Ectodermal cell (in vitro differentiated cells): ENCODE measurements around the gene GOT2. TPM values are rescaled to one million over a fixed set of nuclear protein-coding genes. Genes with fewer than 3 reads are reported as not detected.
"Not testable (repeated sequence)": the region's sequence is repeated elsewhere in the genome, so short reads cannot be mapped to it uniquely, and the experiment has no call there.

Experiments
- H3K27ac ChIP-seq: 2 replicates; pipeline ENCODE4 v1.7.0; 2013; ENCODE audit warnings: mild to moderate bottlenecking, low read depth, low read length; ENCODE audit not compliant: insufficient read depth, poor library complexity, severe bottlenecking
- H3K27me3 ChIP-seq: 2 replicates; pipeline ENCODE4 v1.7.0; 2013; ENCODE audit warnings: mild to moderate bottlenecking, low read length; ENCODE audit not compliant: insufficient read depth, control insufficient read depth, poor library complexity, severe bottlenecking
- H3K36me3 ChIP-seq: one replicate; pipeline ENCODE4 v1.7.0; 2013; ENCODE audit warnings: low read length; ENCODE audit not compliant: control insufficient read depth, insufficient read depth
- H3K4me1 ChIP-seq: one replicate; pipeline ENCODE4 v1.7.0; 2013; ENCODE audit warnings: low read length; ENCODE audit not compliant: control insufficient read depth, insufficient read depth
- H3K4me3 ChIP-seq: 2 replicates; pipeline ENCODE4 v1.7.0; 2013; ENCODE audit warnings: low read depth, low read length, control low read depth; ENCODE audit not compliant: insufficient read depth
- H3K9me3 ChIP-seq: 2 replicates; pipeline ENCODE4 v1.7.0; 2013; ENCODE audit warnings: mild to moderate bottlenecking, low read length, moderate library complexity; ENCODE audit not compliant: control insufficient read depth
- WGBS, 2 experiments: methylation state at CpG; one replicate each; pipeline ENCODE4 v1.1.7; 2013; ENCODE audit warnings: missing lambda C conversion rate in 2 of 2; 5-methylcytosine and 5-hydroxymethylcytosine counted together
- polyA plus RNA-seq, 4 experiments: library from polyadenylated mRNA; stranded (reverse); fragments of 50-300 nt; gene quantifications; one replicate each; pipeline ENCODE4 v1.2.3, GENCODE V29; 2013

The GOT2 gene
- polyA plus RNA-seq (2013, experiment 1 of 4), result 159 TPM
- polyA plus RNA-seq (2013, experiment 2 of 4), result 164 TPM
- 119 TPM for polyA plus RNA-seq (2013, experiment 3 of 4)
- polyA plus RNA-seq (2013, experiment 4 of 4), result 120 TPM

- H3K4me3 ChIP-seq, result peak within 1 kb of the TSS; percentile 91
- H3K27me3 ChIP-seq, result no peaks in the 10 kb centered on the region
- H3K9me3 ChIP-seq, result no peaks in the 10 kb centered on the region
- peak within 1 kb of the TSS; percentile 55 for H3K27ac ChIP-seq
- WGBS, 2 experiments, result 1% methylated on average over 68 of the region's 68 CpGs
- peaks cover 5% of the 10 kb centered on the region for H3K36me3 ChIP-seq
- peaks cover 8% of the 10 kb centered on the region for H3K4me1 ChIP-seq
Measured at GRCh38 chr16:58733671-58734458, at the start of gene GOT2. Gene GOT2 (minus strand): TSS chr16:58734316. CDS start chr16:58734228, 88 bp downstream.

GRCh38 chr16:58779291-58779690 is 45.2 kb upstream of the GOT2 start:
- H3K27me3 ChIP-seq, H3K4me1 ChIP-seq, H3K27ac ChIP-seq, H3K4me3 ChIP-seq, H3K36me3 ChIP-seq, H3K9me3 ChIP-seq: not testable (repeated sequence)
- WGBS, 2 experiments, result 89 to 94% methylated on average over 1 of the region's 1 CpG

GRCh38 chr16:58773870-58774269 is 39.8 kb upstream of the GOT2 start:
- no peak overlapping the region for H3K27ac ChIP-seq
- no peaks in the 10 kb centered on the region for H3K4me1 ChIP-seq
- no peaks in the 10 kb centered on the region for H3K36me3 ChIP-seq
- no peaks in the 10 kb centered on the region for H3K9me3 ChIP-seq
- H3K27me3 ChIP-seq, result no peaks in the 10 kb centered on the region
- H3K4me3 ChIP-seq, result no peak overlapping the region

- Histone ChIP-seq H3K27ac (no peak overlapping the region), H3K4me3 (no peak overlapping the region), H3K27me3 (no peaks in the 10 kb centered on the region), H3K36me3 (no peaks in the 10 kb centered on the region), H3K9me3 (no peaks in the 10 kb centered on the region), H3K4me1 (no peaks in the 10 kb centered on the region)
- WGBS, 2 experiments, result 88 to 94% methylated on average over 2 of the region's 2 CpGs
Measured at GRCh38 chr16:58768145-58768544, 34.0 kb upstream of the GOT2 start.

- Histone ChIP-seq H3K4me1 (no peaks in the 10 kb centered on the region), H3K4me3 (no peak overlapping the region), H3K27me3 (no peaks in the 10 kb centered on the region), H3K27ac (no peak overlapping the region), H3K9me3 (no peaks in the 10 kb centered on the region), H3K36me3 (no peaks in the 10 kb centered on the region)
- WGBS, 2 experiments, result 68 to 93% methylated on average over 2 of the region's 2 CpGs
Measured at GRCh38 chr16:58767581-58767980, 33.5 kb upstream of the GOT2 start.

GRCh38 chr16:58756650-58757332 is 22.7 kb upstream of the GOT2 start:
- Histone ChIP-seq H3K27me3 (no peaks in the 10 kb centered on the region), H3K27ac (no peak overlapping the region), H3K4me1 (no peaks in the 10 kb centered on the region), H3K36me3 (no peaks in the 10 kb centered on the region), H3K9me3 (no peaks in the 10 kb centered on the region), H3K4me3 (no peak overlapping the region)
- 79 to 81% methylated on average over 7 of the region's 7 CpGs for WGBS, 2 experiments

DNA sequence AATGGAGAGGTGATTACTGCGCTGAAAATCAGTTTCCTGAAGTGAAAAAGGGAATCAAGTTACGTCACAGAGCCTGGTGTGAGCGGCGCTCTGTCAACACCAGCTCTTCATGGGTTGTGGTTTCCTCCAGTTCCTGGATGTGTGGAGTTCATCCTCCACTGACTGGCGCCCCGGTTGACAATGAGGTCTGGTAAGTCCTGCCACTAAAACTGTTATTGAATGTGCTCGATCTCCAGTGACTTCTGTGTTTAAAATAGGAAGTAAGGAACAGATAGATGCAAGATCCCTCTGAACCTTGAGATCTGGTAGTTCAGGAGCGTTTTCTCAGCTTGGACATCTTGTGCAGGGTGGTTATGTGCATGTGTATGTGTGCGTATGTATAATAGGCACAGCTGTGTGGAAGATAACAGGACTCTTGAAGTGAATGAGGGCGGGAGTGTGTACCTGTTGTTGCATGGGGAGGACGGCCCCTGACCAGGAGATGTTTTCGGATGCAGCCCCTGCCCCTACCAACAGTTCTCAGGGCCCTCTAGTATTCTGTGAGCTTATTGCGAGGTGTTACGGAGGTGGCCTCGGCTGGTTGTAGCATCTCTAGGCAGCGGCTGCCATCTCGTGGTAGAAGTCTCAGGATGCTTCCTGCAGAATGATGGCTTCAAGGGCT is 22.0 kb upstream of the GOT2 start:
- WGBS, 2 experiments, result 36 to 40% methylated on average over 17 of the region's 17 CpGs
- Histone ChIP-seq H3K4me3 (no peak overlapping the region), H3K27me3 (no peaks in the 10 kb centered on the region), H3K36me3 (no peaks in the 10 kb centered on the region), H3K4me1 (no peaks in the 10 kb centered on the region), H3K27ac (no peak overlapping the region), H3K9me3 (no peaks in the 10 kb centered on the region)

GRCh38 chr16:58753711-58754134 is 19.6 kb upstream of the GOT2 start:
- Histone ChIP-seq H3K9me3 (no peaks in the 10 kb centered on the region), H3K27ac (no peak overlapping the region), H3K27me3 (no peaks in the 10 kb centered on the region), H3K4me3 (no peak overlapping the region), H3K4me1 (no peaks in the 10 kb centered on the region), H3K36me3 (no peaks in the 10 kb centered on the region)
- WGBS, 2 experiments, result 69 to 74% methylated on average over 9 of the region's 9 CpGs

DNA sequence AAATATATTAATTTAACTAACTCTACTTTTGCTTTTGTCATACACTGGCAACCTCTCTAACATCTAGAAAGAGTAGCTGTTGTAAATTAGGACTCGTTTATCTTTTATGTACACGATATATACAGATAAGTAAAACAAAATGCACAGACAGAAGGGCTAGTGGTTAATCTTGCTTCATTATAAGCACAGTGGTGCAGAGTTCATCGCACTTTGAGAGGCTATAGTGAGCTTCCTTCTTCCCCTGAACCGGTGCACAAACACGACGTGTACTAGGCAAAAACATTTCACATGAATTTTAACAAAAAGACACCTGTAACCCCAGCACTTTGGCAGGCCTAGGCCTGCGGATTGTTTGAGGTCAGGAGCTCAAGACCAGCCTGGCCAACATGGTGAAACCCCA is 10.4 kb upstream of the GOT2 start:
- Histone ChIP-seq H3K4me1 (no peaks in the 10 kb centered on the region), H3K27ac (no peak overlapping the region), H3K36me3 (no peaks in the 10 kb centered on the region), H3K4me3 (no peak overlapping the region), H3K9me3 (no peaks in the 10 kb centered on the region), H3K27me3 (no peaks in the 10 kb centered on the region)
- WGBS, 2 experiments, result 89 to 94% methylated on average over 6 to 7 of the region's 7 CpGs

DNA sequence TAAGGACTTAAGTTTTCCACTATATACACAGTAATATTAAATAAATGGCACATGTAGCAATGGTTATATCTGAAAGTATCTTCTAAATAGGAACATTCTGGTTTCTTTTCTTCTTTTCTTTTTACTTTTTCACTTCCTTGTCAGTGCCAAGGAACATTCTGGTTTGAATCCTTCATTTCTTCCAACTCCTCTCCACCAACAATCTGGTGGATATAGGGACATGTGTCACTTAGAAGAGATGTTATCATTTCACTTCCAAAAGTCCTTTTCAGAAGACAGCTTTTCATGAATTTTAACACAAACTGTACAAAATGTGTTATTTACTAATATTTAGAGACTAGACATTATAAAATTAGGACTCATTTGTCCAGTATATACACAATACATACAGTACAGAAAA is 7.9 kb upstream of the GOT2 start:
- Histone ChIP-seq H3K4me3 (no peak overlapping the region), H3K4me1 (no peaks in the 10 kb centered on the region), H3K9me3 (no peaks in the 10 kb centered on the region), H3K27me3 (no peaks in the 10 kb centered on the region), H3K27ac (no peak overlapping the region), H3K36me3 (no peaks in the 10 kb centered on the region)
